GM12878 (cell line): ENCODE data around the gene PHKG2.

Source experiments
- CBFB ChIP-seq: IDR thresholded peaks from 2 replicates; pipeline ENCODE4 v1.6.1; 2016; ENCODE audit warnings: antibody characterized with exemption, low read depth
- CHD4 ChIP-seq: fragments of 200-600 bp; sonication (generic); IDR thresholded peaks from 2 replicates; pipeline ENCODE4 v1.6.1; 2016; ENCODE audit warnings: mild to moderate bottlenecking
- EZH2 ChIP-seq: IDR thresholded peaks from 2 replicates; pipeline ENCODE4 v1.6.1; 2012; ENCODE audit warnings: low read depth, mild to moderate bottlenecking, control low read depth, inconsistent platforms, low read length, borderline replicate concordance; ENCODE audit not compliant: control insufficient read depth
- JUNB ChIP-seq: IDR thresholded peaks from 2 replicates; pipeline ENCODE4 v1.6.1; 2016; ENCODE audit warnings: antibody characterized with exemption, mild to moderate bottlenecking
- MXI1 ChIP-seq: fragments of 150-350 bp; IDR thresholded peaks from 2 replicates; pipeline ENCODE4 v1.6.1; 2011; ENCODE audit warnings: low read depth, mild to moderate bottlenecking, inconsistent platforms, low read length, improper control_type of control experiment
- MYC ChIP-seq: IDR thresholded peaks from 2 replicates; pipeline ENCODE4 v1.6.1; 2011; ENCODE audit warnings: mild to moderate bottlenecking, low read length, moderate library complexity, inconsistent platforms; ENCODE audit not compliant: insufficient read depth, insufficient replicate concordance, insufficient read length, severe bottlenecking
- POLR2AphosphoS5 ChIP-seq: IDR thresholded peaks from 2 replicates; pipeline ENCODE4 v1.6.1; 2011; ENCODE audit warnings: mild to moderate bottlenecking, low read length, inconsistent platforms
- RAD51 ChIP-seq: fragments of 450-650 bp; IDR thresholded peaks from 2 replicates; pipeline ENCODE4 v1.6.1; 2016; ENCODE audit warnings: moderate library complexity, mild to moderate bottlenecking, inconsistent platforms
- SMAD5 ChIP-seq: IDR thresholded peaks from 2 replicates; pipeline ENCODE4 v1.6.1; 2016; ENCODE audit warnings: antibody characterized with exemption, low read depth
- STAT1 ChIP-seq: fragments of 450-650 bp; conservative IDR thresholded peaks from 2 replicates; pipeline ENCODE4 v1.6.1; 2014; ENCODE audit warnings: antibody characterized with exemption, mild to moderate bottlenecking
- ZBTB33 ChIP-seq: fragments of 450-650 bp; IDR thresholded peaks from 2 replicates; pipeline ENCODE4 v1.6.1; 2017; ENCODE audit warnings: mild to moderate bottlenecking
- ZNF24 ChIP-seq: fragments of 450-650 bp; IDR thresholded peaks from 2 replicates; pipeline ENCODE4 v1.6.1; 2017; ENCODE audit warnings: antibody characterized with exemption, mild to moderate bottlenecking
- ZNF274 ChIP-seq: IDR thresholded peaks from one replicate; pipeline ENCODE4 v1.8.0; 2011; ENCODE audit not compliant: insufficient read length, insufficient read depth
- TF ChIP-seq, protein P1 (sequence below): IDR thresholded peaks from 2 replicates; pipeline ENCODE4 v1.6.1; 2011; ENCODE audit warnings: low read depth, low read length, improper control_type of control experiment, borderline replicate concordance

- TF ChIP-seq ZNF274 (no peak), CHD4 (no peak), MYC (no peak), ZBTB33 (no peak), POLR2AphosphoS5 (no peak), ZNF24 (no peak), EZH2 (no peak), RAD51 (no peak), MXI1 (no peak), JUNB (no peak), SMAD5 (no peak), CBFB (no peak), STAT1 (no peak)
- TF ChIP-seq, protein P1, sequence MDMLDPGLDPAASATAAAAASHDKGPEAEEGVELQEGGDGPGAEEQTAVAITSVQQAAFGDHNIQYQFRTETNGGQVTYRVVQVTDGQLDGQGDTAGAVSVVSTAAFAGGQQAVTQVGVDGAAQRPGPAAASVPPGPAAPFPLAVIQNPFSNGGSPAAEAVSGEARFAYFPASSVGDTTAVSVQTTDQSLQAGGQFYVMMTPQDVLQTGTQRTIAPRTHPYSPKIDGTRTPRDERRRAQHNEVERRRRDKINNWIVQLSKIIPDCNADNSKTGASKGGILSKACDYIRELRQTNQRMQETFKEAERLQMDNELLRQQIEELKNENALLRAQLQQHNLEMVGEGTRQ: no peak
Measured at GRCh38 chr16:30797670-30798309, 49.6 kb downstream of the PHKG2 start.
